Body of pancreas (tissue), 4 donors: ENCODE results near the gene TOP3A.

Experiments
- POLR2A ChIP-seq, 3 donors: fragments of 450-650 bp; IDR thresholded peaks; one replicate each; pipeline ENCODE4 v1.6.1; 2016; ENCODE audit warnings: antibody characterized with exemption in 3 of 3, mild to moderate bottlenecking in 2 of 3
- TF ChIP-seq, protein P1 (sequence below), 7 experiments: fragments of 450-650 bp in 4 of 7; fragments of 200-600 bp in 3 of 7; sonication (generic) in 3 of 7; IDR thresholded peaks; one replicate each; pipeline ENCODE4 v1.5.1; 2016 to 2019; ENCODE audit warnings: antibody characterized with exemption in 7 of 7

DNA sequence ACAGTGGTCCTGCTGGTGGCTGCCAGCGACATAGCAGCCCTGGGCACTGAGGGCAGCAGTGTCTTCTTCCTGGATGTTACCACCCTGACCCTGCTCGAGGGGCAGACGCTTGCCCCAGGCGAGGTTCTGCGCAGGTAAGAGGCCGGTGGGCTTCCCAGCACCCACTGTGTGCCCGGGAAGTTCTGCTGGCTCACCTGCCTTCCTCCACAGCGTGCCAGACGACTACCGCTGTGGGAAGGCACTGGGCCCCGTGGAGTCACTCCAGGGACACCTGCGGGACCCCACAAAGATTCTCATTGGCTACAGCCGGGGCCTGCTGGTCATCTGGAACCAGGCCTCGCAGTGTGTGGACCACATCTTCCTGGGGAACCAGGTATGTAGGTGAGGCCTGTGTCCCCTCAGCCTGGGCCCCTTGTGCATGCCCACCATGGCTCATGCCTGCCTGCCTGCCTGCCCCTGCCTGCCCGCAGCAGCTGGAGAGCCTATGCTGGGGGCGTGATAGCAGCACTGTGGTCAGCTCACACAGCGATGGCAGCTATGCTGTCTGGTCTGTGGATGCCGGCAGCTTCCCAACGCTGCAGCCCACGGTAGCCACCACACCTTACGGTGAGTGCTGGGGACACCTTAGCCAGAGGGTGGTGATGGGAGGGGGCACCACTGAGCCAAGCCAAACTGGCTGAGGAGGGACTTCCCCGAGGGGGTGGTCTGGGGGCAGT is 80.8 kb downstream of the TOP3A start:
- TF ChIP-seq POLR2A (IDR thresholded peaks at IDR 0.05), result no peak
- TF ChIP-seq, protein P1, sequence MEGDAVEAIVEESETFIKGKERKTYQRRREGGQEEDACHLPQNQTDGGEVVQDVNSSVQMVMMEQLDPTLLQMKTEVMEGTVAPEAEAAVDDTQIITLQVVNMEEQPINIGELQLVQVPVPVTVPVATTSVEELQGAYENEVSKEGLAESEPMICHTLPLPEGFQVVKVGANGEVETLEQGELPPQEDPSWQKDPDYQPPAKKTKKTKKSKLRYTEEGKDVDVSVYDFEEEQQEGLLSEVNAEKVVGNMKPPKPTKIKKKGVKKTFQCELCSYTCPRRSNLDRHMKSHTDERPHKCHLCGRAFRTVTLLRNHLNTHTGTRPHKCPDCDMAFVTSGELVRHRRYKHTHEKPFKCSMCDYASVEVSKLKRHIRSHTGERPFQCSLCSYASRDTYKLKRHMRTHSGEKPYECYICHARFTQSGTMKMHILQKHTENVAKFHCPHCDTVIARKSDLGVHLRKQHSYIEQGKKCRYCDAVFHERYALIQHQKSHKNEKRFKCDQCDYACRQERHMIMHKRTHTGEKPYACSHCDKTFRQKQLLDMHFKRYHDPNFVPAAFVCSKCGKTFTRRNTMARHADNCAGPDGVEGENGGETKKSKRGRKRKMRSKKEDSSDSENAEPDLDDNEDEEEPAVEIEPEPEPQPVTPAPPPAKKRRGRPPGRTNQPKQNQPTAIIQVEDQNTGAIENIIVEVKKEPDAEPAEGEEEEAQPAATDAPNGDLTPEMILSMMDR (IDR thresholded peaks at IDR 0.05), result no peak
